GM18858 (cell line): ENCODE data around the gene CCDC141.

ENCODE experiments used
- ATAC-seq: cut with Tn5 transposase; IDR thresholded peaks from one replicate; pipeline ENCODE4 v1.9.1; 2021; ENCODE audit not compliant: unreplicated experiment

Gene CCDC141

DNA sequence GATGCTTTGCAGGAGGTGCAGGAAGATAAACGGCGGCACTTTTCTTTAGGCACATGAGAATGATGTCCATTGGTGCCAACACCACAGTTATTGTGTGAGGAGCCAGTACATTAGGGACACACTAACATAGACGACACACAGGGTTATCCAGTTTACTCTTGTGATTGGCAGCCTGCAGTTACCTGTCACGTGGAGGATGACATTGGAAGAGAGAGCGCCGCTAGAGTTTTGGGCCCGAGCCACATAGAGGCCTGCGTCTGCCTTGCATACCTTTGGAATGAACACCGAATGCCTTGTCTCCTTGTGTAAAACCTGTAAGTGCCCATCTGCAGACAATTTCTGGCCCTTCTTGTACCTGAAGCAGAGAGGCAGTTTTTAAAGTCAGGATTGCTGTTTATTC is 215.9 kb downstream of the CCDC141 start:
- ATAC-seq: no peak

DNA sequence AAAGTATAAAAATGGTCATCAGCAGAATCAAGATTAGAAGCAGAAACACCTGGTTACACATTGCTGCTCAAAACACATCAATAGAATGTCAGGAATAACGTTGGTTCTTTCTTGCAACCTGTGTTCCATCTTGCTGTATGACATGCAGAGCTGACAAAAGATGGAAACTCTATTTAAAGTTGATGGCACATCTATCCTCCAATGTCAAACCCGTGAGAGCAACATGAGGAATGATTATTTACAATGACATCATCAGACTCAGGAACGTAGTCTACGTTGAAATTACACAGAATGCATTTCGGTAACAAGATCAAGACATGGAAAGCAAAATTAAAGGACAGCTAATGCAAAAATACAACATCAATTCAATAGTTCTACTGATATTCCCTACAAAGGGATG is 216.6 kb downstream of the CCDC141 start:
- ATAC-seq: no peak

DNA sequence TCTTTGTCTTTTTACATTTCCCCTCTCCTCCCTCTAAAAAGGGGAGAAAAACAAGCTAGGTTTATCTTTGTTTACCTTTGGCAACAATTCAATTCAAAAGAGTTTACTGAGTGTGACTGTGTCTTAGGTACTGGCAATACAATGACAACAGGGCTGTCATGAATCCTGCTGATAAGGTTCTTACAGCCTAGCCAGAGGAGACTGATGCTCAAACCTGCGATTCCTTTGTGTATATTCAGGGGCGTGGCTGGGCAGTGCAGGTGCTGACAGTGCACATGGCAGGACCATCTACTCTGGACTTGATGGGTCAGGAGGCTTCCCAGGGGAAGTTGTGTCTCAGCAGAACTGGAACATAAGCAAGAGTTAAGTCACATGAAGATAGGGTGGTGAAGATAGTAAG is 219.5 kb downstream of the CCDC141 start:
- no peak for ATAC-seq

DNA sequence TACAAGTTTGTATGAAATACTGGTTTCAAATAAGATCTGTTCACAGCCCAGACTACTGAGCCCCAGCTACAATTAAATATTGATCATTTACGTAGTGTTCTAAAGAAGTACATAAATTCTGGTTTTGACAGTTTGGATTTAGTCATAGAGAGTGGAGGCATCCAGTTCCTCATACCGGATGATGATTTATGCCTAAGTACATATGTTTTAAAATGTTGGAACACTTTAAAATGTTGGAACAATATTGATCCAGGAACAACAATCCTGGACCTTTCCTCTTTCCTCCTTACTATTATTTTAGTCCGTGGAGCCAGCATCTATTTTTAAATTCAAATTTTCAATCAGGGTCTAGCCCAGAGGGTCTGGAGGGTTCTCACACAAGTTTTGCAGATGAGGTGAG is 220.0 kb downstream of the CCDC141 start:
- no peak for ATAC-seq

DNA sequence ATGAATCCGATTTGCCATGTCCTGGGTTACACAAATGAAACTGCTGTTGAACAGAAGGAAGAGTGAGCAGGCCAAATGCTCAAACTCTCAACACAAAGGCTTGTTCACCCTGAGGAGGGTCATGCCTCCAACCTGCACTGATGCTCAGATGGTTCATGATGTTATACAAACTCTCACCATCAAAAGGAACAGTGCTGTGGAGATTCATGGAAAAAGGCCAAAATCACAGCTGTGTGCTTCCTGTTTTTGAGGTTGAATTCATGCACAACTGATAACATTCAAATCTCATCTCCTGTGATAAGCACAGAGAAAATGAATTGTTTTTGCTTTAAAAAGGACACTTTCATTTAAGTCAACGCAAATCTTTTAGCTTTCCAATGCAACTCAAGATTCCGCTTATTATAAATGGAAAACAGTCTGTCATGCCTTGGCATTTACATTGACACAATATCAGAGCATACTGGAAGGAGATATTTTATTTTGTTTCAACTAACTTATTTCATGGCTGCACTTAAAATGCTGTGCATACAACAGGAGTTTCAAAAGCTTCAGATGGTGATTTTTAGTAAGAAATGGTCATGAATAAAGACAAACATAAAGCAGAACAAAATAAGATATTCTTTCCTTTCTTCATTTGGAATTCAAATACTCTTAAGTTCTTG is 220.5 kb downstream of the CCDC141 start:
- ATAC-seq: no peak

DNA sequence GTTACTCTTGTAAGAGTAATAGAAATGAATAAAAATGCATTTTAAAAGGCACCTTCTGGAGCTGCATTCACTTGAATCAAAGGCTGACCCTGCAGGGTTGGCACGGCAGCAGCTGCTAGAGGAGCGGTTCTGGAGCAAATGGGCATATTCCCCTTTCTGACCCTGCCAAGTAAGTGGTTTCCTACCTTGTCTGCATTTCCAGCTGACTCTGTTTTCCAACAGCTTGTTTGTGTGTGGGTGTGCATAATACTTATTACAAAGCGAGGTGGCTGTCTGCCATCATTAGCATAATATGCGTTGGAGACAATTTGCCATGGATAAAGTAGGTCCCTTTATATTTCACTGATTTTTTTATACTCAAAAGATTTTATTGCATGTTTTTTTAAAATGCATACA is 221.5 kb downstream of the CCDC141 start:
- no peak for ATAC-seq

DNA sequence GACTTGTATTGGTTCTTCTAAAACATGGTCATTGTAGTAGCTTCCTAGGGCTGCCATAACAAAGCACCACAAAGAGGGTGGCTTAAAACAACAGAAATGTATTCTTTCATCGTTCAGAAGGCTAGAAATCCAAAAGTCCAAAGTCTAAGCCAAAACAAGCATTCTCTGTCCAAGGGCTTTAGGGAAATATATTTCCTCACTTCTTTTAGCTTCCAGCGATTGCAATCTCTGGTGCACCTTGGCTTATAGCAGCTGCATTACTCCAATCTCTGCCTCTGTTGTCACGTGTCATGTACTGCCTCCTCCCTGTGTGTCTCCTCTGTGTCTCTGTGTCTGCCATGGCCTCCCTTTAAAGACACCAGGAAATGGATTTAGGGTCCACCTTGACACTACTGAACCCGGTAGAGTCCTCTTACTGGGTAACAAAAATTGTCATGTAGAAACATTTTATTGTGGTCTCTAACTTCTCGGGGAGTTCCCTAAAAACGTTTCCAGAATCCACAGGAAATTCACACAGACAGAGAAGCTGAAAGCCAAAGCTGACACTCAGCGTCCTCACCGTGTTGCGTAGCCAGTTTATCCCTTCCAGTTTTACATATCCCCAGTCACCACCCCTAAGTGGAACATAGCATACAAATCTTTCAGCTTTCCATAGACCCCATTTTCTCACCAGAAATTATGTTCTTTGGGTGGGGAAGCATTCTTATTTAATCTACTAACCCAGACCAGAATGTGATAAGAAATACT is 222.0 kb downstream of the CCDC141 start:
- ATAC-seq: no peak

DNA sequence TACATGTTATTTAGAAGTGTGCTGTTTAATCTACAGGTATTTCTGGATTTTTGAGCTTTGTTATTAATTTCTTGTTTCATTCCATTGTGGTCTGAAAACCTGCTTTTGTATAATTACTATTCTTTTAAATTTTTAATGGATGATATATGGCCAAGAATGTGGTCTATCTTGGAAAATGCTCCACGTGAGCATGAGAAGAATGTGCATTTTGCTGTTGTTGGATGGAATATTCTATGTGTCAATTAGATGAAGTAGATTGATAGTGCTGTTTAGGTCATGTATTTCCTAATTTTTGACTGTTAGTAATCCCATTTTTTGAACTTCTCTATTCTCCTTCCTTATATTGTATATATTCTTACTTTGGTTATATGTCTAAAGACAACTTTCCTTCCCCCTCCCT is 222.8 kb downstream of the CCDC141 start:
- ATAC-seq: no peak

DNA sequence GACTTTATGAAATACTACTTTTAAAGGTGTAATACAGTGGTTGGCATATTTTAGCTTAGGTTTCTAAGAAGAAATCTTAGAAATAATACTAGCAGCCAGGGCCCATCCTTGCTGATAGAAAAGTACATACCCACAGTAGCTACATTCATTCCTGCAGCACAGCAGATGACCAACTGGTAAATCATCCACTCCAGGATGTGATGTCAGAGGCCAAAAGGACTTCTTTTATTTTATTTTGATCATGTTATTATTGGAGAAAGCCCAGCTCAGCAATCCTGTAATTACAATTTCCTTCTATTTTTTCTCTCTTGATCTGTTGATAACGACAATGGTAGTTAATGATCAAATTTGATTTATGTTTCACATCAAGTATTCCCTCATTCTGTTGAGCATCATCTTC is 224.8 kb downstream of the CCDC141 start:
- ATAC-seq: no peak

DNA sequence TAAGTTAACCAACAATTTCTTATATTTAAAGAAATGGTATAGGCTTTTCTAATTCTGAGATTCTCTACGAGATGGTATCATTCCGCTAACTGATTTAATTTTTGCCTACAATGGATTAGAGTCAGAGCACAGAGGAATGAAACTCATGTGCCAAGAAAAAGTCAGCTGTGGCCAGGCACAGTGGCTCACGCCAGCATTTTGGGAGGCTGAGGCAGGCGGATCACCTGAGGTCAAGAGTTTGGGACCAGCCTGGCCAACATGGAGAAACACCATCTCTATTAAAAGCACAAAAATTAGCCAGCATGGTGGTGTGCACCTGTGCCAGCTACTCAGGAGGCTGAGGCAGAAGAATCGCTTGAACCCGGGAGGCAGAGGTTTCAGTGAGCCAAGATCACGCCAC is 225.8 kb downstream of the CCDC141 start:
- no peak for ATAC-seq

DNA sequence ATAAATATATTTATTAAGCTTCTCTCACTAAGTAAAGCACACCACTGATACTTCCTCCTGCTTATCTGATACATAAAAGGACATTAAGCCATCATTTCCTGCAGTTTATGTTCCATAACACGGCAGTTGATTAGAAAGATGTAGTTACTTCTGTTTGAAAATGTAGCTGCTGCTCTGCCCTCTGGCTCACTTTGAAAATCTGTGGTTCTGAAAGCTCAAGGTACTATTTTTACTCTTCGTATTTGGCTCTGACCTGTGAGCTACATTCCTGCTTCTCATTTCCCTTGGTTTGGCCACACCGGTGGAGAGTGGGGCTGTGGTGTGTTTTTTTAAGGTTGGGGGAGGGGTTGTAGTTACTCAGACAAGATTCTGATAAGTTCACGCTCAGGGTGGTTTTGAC is 229.9 kb downstream of the CCDC141 start:
- ATAC-seq: peak; percentile 96

DNA sequence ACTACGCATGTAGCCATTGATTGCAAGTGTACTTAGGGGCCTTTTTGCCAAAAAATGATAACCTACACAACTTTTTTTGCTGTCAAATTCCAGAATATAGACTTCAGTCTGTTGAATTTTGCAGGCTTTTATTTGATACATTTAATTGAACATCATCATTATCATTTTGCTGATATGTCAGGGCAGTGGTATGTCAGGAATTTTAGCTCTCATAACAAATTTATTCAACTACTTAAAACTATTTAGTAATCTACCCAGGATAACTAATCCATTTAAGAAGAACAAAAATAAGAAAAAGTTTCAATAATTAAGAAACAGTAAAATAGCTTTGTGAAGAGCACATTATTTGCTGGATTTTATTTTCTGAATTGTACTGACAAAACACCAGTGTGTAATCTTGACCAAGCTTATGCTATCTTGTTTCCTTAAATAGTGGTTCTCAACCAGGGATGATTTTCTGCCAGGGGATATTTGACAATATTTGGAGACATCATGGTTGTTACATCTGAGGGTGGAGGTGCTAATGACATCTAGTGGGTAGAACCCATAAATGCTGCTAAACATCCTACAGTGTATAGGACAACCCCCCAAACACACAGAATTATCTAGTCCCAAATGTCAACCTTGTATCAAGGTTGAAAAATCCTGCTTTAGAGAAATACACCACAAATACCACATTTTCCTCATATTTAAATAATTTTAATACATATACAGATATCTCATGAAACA is 230.6 kb downstream of the CCDC141 start:
- ATAC-seq: no peak

DNA sequence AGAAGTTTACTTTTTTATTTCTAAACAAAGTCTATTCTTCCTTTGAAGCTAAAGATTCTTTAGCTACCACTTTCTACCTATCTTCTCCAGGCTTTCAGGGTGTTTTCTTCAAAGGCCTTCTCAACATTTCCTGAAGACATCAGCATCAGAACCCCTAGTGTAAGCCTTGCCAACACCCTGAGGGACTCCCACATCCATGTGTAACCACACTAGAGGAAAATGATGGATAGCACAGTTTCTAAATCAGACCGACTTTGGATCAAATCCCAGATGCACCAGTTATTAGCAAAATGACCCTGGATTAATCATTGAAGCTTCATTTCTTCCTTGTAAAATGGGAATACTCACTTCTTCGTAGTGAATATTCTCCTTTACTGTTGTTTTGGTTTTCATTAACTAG is 238.0 kb downstream of the CCDC141 start:
- ATAC-seq: no peak

DNA sequence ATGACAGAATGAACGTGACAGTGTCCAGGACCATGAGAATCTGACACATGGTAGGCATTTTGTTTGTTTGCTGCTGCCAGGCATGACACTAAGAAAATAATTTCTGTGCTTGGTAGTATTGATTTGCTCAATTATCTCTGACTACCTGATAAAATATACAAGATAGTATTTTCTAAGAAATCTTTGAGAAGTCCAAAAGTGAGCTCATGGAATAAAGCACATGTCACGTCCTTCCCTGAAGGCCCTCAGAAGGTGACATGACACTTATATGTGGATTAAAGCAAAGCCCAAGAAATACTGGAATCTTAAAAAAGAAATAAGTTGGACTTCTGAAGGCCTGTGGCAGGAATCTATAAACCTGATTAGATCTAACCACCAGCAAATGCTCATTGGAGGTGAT is 238.9 kb downstream of the CCDC141 start:
- ATAC-seq: no peak

DNA sequence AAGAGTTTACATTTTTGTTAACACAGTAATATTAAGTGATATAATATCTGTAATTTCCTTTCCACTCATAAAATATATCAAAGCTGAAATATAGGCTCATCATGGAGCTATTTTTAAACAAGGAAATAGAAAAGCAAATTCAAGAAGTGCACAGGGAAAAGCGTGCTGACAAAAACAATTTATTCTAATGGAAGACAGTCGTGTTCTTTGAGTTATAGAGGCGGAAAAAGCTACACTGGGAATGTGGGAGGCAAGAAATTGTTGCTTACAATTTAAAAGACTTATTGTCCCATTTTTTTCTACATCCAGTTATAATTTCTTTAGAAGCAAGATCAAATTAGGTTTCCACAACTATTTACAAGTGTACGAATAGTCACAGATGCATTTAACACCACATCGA is 239.5 kb downstream of the CCDC141 start:
- ATAC-seq: no peak

DNA sequence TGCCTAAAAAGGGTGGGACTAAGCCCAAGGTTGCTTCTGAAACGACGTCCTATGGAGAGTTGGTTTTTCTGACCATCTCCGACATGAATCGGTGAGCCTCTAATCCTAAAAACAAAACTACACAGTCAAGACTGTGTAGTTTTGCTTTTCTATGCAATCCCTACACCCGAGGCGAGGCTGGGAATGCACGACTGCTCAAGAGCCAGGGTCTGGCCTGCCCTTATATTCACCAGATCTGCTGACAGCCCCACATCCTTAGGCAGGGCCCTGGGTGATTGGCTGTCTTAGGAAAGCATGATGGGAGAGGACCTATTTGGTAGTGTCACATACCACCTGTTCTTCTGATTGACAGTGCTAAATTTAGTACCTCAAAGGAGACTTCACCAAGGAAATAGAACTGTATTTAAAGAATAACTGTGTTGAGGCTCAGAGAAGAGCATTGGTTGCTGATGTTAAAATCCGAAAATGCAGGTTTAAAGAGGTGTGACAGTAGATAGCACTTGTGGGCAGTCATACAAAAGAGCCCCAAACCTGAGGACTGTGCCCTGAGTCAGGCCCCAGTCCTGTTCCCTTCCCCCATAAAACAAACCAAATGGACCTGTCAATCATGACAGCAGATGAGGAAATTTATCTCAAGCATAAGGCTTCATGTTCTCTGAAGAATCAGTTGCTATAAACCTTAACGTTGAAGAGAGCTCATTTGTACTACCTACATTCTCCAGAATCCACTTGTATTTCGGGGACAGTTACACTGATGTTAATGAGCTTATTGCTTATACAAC is 242.5 kb downstream of the CCDC141 start, which contains the start of gene TTN:
Gene TTN (minus strand): TSS at position 197 of the 782 bp plus-strand sequence. CDS start 2,781 bp downstream, outside the sequence.
- no peak for ATAC-seq

DNA sequence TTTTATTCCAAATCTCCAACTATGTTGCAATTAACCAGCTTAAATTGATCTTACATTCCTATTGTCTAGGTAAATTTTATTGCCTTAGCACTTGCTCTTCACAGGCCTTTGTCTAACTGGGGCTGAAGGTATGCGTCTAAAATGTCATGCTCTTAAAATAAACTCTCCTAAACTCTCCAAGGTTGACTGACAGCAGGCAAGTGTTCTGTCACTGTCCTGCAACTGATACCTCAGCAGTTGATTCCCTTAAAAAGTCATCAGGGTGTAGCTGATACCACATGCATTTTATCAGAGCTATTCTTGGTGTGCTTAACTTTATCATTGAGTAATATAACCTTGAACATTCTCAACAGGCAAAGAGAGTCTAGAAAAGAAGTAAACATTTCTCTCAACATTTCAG is 243.4 kb downstream of the CCDC141 start:
- no peak for ATAC-seq

DNA sequence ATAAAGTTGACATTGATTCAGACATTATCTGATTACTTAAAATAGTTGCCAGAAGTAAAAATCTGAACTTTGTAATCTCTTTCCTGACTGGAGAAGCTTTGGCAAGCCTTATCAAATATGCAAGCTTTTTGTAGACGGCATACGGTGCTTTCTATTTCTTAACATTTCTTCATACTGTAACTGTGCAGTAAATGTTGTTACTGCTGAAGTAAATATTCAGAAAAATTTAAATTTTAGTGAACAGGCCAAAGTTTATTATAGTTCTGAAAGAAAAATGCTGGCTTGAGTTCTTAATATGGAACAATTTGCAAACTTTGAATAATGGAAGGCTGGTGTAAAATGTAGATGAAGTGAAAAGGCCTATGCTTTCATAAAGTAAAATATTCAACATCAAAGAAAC is 244.5 kb downstream of the CCDC141 start:
- ATAC-seq: no peak

DNA sequence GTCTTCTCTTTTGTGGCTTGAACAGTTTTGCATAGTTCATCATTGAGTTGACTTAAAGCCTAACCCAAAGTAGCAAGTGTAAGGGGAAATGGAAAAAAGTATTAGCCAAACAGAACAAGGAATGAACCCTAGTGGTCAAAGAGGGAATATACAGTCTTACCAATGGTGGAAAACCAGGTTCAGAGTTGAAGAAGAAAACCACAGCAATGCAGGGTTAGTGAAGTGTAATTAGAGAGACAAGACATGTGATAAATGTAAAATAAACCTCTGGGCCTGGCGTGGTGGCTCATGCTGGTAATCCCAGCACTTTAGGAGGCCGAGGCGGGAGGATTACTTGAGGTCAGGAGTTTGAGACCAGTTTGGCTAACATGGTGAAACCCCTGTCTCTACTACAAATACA is 245.1 kb downstream of the CCDC141 start:
- peak; percentile 86 for ATAC-seq

DNA sequence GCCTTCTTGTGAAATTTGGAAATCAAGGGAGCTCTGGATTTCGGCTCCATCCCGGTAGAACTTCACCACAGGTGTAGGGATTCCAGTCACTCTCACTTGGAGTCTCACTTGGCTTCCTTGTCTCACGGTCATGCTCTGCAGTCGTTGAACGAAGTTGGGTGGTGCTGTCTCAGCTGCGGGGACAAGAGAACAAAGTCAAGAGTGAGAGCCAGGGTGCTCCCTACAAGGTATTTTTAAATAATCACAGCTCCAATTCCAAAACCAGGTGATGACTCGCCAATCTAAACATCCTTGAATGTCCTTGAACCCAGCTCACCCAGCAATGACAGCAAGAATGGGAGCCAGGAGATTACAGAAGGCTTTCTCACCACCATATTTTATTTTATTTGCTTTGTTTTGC is 249.4 kb downstream of the CCDC141 start:
- ATAC-seq: no peak

DNA sequence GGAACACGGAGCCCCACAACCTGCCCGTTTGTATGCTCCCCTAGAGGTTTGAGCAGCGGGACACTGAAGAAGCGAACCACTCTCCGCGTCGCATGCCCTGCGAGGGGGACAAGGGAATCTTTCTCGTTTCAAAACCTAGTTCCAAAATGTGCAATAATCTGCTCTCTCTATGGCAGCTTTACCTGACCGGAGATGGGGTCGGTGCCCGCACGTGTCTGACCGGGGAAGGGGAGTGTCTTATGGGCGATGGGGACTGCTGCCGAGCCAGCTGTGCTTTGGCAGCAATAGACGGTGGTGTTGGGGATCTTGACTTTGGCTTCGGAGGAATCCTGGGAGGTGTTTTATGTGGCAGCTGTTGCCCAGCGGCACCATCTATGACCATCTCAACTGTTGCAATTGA is 250.6 kb downstream of the CCDC141 start:
- ATAC-seq: no peak
